HepG2 (cell line): Measurements from ENCODE around the gene PRAC1. TPM values are rescaled to one million over a fixed set of nuclear protein-coding genes. Genes with fewer than 3 reads are reported as not detected.

Experiments
- ARHGAP35 ChIP-seq: sonication (generic); formaldehyde crosslinking; IDR thresholded peaks from 2 replicates; pipeline ENCODE4 v1.9.0; 2022; ENCODE audit warnings: mild to moderate bottlenecking, inconsistent platforms, moderate library complexity, missing genetic modification reagents, borderline replicate concordance
- GLI4 ChIP-seq: sonication (generic); formaldehyde crosslinking; IDR thresholded peaks from 2 replicates; pipeline ENCODE4 v1.5.1; 2020; ENCODE audit warnings: missing genetic modification reagents, mild to moderate bottlenecking, moderate library complexity, borderline replicate concordance
- IRF9 ChIP-seq: sonication (generic); formaldehyde crosslinking; IDR thresholded peaks from 2 replicates; pipeline ENCODE4 v1.8.0; 2022; ENCODE audit warnings: missing genetic modification reagents, mild to moderate bottlenecking, borderline replicate concordance
- SIX4 ChIP-seq: sonication (generic); formaldehyde crosslinking; IDR thresholded peaks from 2 replicates; pipeline ENCODE4 v1.4.0; 2020; ENCODE audit warnings: missing genetic modification reagents
- TBX2 ChIP-seq: sonication (generic); formaldehyde crosslinking; IDR thresholded peaks from 2 replicates; pipeline ENCODE4 v1.5.0; 2020; ENCODE audit warnings: missing genetic modification reagents, mild to moderate bottlenecking, borderline replicate concordance
- XRCC5 ChIP-seq: fragments of 200-400 bp; formaldehyde crosslinking; optimal IDR thresholded peaks from 2 replicates; pipeline ENCODE3; 2017; ENCODE audit warnings: mild to moderate bottlenecking, low read length
- ZNF230 ChIP-seq: sonication (generic); formaldehyde crosslinking; IDR thresholded peaks from 2 replicates; pipeline ENCODE4 v1.4.0; 2020; ENCODE audit warnings: mild to moderate bottlenecking, missing genetic modification reagents
- ZNF296 ChIP-seq: sonication (generic); formaldehyde crosslinking; conservative IDR thresholded peaks from 2 replicates; pipeline ENCODE4 v1.5.0; 2020; ENCODE audit warnings: mild to moderate bottlenecking, missing genetic modification reagents
- polyA plus RNA-seq, 8 experiments: library from polyadenylated mRNA; depleted of rRNA in 3 of 8; stranded (reverse) in 7 of 8; unstranded in 1 of 8; fragments of >200 nt; fragmentation: Illumina TruSeq in 4 of 8; extraction: Trizol in 4 of 8; gene quantifications; 2 replicates each; pipeline versions ENCODE4 v1.2.1 to v1.2.3, GENCODE V29; 2011 to 2016; ENCODE audit warnings: low read depth in 4 of 8, missing spikeins in 1 of 8, mixed read lengths in 1 of 8; ENCODE audit not compliant: insufficient read depth in 1 of 8
- total RNA-seq, 5 experiments: library from RNA; depleted of rRNA; stranded (reverse); fragments of >200 nt; fragmentation: Illumina TruSeq; extraction: Trizol; gene quantifications; 2 replicates each; pipeline ENCODE4 v1.2.3, GENCODE V29; 2016; ENCODE audit warnings: low read depth in 1 of 5
- TF ChIP-seq, protein P1 (sequence below): sonication (generic); formaldehyde crosslinking; IDR thresholded peaks from 2 replicates; pipeline ENCODE4 v1.5.0; 2020; ENCODE audit warnings: mild to moderate bottlenecking, missing genetic modification reagents, borderline replicate concordance
- TF ChIP-seq, protein P2 (sequence below): sonication (generic); formaldehyde crosslinking; IDR thresholded peaks from 2 replicates; pipeline ENCODE4 v1.4.0; 2020; ENCODE audit warnings: missing genetic modification reagents, borderline replicate concordance
- TF ChIP-seq, protein P3 (sequence below): sonication (generic); formaldehyde crosslinking; IDR thresholded peaks from 2 replicates; pipeline ENCODE4 v1.4.0; 2020; ENCODE audit warnings: missing genetic modification reagents

PRAC1 gene
- total and polyA plus RNA-seq, 2 of the 13 experiments (the other 11 are each of a cell fraction or from before 2014, with no cell fraction given), result not detected

GRCh38 chr17:48678141-48678971 is 44.0 kb downstream of the PRAC1 start (continued):
- TF ChIP-seq, protein P1, sequence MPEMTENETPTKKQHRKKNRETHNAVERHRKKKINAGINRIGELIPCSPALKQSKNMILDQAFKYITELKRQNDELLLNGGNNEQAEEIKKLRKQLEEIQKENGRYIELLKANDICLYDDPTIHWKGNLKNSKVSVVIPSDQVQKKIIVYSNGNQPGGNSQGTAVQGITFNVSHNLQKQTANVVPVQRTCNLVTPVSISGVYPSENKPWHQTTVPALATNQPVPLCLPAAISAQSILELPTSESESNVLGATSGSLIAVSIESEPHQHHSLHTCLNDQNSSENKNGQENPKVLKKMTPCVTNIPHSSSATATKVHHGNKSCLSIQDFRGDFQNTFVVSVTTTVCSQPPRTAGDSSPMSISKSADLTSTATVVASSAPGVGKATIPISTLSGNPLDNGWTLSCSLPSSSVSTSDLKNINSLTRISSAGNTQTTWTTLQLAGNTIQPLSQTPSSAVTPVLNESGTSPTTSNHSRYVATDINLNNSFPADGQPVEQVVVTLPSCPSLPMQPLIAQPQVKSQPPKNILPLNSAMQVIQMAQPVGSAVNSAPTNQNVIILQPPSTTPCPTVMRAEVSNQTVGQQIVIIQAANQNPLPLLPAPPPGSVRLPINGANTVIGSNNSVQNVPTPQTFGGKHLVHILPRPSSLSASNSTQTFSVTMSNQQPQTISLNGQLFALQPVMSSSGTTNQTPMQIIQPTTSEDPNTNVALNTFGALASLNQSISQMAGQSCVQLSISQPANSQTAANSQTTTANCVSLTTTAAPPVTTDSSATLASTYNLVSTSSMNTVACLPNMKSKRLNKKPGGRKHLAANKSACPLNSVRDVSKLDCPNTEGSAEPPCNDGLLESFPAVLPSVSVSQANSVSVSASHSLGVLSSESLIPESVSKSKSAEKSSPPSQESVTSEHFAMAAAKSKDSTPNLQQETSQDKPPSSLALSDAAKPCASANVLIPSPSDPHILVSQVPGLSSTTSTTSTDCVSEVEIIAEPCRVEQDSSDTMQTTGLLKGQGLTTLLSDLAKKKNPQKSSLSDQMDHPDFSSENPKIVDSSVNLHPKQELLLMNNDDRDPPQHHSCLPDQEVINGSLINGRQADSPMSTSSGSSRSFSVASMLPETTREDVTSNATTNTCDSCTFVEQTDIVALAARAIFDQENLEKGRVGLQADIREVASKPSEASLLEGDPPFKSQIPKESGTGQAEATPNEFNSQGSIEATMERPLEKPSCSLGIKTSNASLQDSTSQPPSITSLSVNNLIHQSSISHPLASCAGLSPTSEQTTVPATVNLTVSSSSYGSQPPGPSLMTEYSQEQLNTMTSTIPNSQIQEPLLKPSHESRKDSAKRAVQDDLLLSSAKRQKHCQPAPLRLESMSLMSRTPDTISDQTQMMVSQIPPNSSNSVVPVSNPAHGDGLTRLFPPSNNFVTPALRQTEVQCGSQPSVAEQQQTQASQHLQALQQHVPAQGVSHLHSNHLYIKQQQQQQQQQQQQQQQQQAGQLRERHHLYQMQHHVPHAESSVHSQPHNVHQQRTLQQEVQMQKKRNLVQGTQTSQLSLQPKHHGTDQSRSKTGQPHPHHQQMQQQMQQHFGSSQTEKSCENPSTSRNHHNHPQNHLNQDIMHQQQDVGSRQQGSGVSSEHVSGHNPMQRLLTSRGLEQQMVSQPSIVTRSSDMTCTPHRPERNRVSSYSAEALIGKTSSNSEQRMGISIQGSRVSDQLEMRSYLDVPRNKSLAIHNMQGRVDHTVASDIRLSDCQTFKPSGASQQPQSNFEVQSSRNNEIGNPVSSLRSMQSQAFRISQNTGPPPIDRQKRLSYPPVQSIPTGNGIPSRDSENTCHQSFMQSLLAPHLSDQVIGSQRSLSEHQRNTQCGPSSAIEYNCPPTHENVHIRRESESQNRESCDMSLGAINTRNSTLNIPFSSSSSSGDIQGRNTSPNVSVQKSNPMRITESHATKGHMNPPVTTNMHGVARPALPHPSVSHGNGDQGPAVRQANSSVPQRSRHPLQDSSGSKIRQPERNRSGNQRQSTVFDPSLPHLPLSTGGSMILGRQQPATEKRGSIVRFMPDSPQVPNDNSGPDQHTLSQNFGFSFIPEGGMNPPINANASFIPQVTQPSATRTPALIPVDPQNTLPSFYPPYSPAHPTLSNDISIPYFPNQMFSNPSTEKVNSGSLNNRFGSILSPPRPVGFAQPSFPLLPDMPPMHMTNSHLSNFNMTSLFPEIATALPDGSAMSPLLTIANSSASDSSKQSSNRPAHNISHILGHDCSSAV (CRISPR knock-in tag), result 0 out of 2 replicates have a peak, but pooled peaks have one; percentile 35
- TF ChIP-seq GLI4 (CRISPR knock-in tag) (no peak), SIX4 (no peak), ZNF230 (CRISPR knock-in tag) (no peak), TBX2 (CRISPR knock-in tag) (0 out of 2 replicates have a peak, but pooled peaks have one; percentile 15), ARHGAP35 (CRISPR knock-in tag) (no peak; the same call in 1 of the 2 replicates), ZNF296 (CRISPR knock-in tag) (no peak), IRF9 (peak; percentile 53; the same call in 1 of the 2 replicates), XRCC5 (peak; percentile 98)
- TF ChIP-seq, protein P2, sequence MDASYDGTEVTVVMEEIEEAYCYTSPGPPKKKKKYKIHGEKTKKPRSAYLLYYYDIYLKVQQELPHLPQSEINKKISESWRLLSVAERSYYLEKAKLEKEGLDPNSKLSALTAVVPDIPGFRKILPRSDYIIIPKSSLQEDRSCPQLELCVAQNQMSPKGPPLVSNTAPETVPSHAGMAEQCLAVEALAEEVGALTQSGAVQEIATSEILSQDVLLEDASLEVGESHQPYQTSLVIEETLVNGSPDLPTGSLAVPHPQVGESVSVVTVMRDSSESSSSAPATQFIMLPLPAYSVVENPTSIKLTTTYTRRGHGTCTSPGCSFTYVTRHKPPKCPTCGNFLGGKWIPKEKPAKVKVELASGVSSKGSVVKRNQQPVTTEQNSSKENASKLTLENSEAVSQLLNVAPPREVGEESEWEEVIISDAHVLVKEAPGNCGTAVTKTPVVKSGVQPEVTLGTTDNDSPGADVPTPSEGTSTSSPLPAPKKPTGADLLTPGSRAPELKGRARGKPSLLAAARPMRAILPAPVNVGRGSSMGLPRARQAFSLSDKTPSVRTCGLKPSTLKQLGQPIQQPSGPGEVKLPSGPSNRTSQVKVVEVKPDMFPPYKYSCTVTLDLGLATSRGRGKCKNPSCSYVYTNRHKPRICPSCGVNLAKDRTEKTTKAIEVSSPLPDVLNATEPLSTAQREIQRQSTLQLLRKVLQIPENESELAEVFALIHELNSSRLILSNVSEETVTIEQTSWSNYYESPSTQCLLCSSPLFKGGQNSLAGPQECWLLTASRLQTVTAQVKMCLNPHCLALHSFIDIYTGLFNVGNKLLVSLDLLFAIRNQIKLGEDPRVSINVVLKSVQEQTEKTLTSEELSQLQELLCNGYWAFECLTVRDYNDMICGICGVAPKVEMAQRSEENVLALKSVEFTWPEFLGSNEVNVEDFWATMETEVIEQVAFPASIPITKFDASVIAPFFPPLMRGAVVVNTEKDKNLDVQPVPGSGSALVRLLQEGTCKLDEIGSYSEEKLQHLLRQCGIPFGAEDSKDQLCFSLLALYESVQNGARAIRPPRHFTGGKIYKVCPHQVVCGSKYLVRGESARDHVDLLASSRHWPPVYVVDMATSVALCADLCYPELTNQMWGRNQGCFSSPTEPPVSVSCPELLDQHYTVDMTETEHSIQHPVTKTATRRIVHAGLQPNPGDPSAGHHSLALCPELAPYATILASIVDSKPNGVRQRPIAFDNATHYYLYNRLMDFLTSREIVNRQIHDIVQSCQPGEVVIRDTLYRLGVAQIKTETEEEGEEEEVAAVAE (CRISPR knock-in tag), result 0 out of 2 replicates have a peak, but pooled peaks have one; percentile 32
- TF ChIP-seq, protein P3, sequence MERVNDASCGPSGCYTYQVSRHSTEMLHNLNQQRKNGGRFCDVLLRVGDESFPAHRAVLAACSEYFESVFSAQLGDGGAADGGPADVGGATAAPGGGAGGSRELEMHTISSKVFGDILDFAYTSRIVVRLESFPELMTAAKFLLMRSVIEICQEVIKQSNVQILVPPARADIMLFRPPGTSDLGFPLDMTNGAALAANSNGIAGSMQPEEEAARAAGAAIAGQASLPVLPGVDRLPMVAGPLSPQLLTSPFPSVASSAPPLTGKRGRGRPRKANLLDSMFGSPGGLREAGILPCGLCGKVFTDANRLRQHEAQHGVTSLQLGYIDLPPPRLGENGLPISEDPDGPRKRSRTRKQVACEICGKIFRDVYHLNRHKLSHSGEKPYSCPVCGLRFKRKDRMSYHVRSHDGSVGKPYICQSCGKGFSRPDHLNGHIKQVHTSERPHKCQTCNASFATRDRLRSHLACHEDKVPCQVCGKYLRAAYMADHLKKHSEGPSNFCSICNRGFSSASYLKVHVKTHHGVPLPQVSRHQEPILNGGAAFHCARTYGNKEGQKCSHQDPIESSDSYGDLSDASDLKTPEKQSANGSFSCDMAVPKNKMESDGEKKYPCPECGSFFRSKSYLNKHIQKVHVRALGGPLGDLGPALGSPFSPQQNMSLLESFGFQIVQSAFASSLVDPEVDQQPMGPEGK, result peak; percentile 58
